GM12878 (cell line): Measurements from ENCODE around the gene SMOC2. TPM values are rescaled to one million over a fixed set of nuclear protein-coding genes. Genes with fewer than 3 reads are reported as not detected.

Experiments
- ATAC-seq: fragments of 200-7000 bp; cut with Tn5 transposase; 3 replicates; pipeline ENCODE4 v1.9.1; 2020; ENCODE audit warnings: mild to moderate bottlenecking, moderate library complexity
- BruUV-seq: library from RNA; stranded (reverse); fragments of 400-500 nt; replicated peaks from 2 replicates; lab custom pipeline; 2021; lab: Mats Ljungman, UMichigan
- CTCF ChIA-PET: fragments of 300-600 bp; sonication (Branson Sonifier 250); formaldehyde crosslinking; extraction: SDS; loops from one replicate; lab custom pipeline; 2021; ENCODE audit warnings: inconsistent platforms; lab: Yijun Ruan, JAX
- POLR2A ChIA-PET: fragments of 350-600 bp; formaldehyde crosslinking; extraction: SDS; loops from one replicate; lab custom pipeline; 2021; ENCODE audit warnings: inconsistent platforms; lab: Charles Lee
- RAD21 ChIA-PET: fragments of 300-600 bp; sonication (Branson Sonifier 250); formaldehyde crosslinking; loops from one replicate; lab custom pipeline; 2023; ENCODE audit warnings: antibody characterized with exemption; ENCODE audit not compliant: unreplicated experiment; lab: Charles Lee
- SMC1A ChIA-PET: fragments of 300-600 bp; sonication (Branson Sonifier 250); formaldehyde crosslinking; loops from one replicate; lab custom pipeline; 2023; ENCODE audit not compliant: unreplicated experiment, uncharacterized antibody; lab: Charles Lee
- DNase-seq: peaks from one replicate; pipeline ENCODE4 v3.0.0-alpha.2; 2011; ENCODE audit warnings: low read depth, low spot score
- FAIRE-seq: peaks from 3 replicates; lab custom pipeline; 2011; peaks lifted over from hg19 to GRCh38; lab: Jason Lieb, UNC
- H2AFZ ChIP-seq: 2 replicates; pipeline ENCODE4 v1.6.0; 2011; ENCODE audit warnings: low read depth, low read length, control low read depth; ENCODE audit not compliant: control insufficient read depth
- H3K27ac ChIP-seq: 2 replicates; pipeline ENCODE4 v1.5.1; 2011; ENCODE audit warnings: control low read depth; ENCODE audit not compliant: control insufficient read depth, insufficient read depth
- H3K27me3 ChIP-seq, 2 experiments: replicated peaks in 1 of 2; 2 replicates each; pipeline versions ENCODE4 v1.6.0 to v1.6.1; 2011; ENCODE audit warnings: low read length in 1 of 2; ENCODE audit not compliant: control insufficient read depth in 2 of 2, insufficient read depth in 2 of 2
- H3K36me3 ChIP-seq, 2 experiments: 2 replicates each; pipeline ENCODE4 v1.5.1; 2011; ENCODE audit warnings: low read length in 1 of 2; ENCODE audit not compliant: control insufficient read depth in 2 of 2, insufficient read depth in 2 of 2
- H3K4me1 ChIP-seq: 2 replicates; pipeline ENCODE4 v1.6.1; 2011; ENCODE audit warnings: mild to moderate bottlenecking, low read length, moderate library complexity, mixed read lengths; ENCODE audit not compliant: control insufficient read depth, insufficient read depth
- H3K4me2 ChIP-seq: 2 replicates; pipeline ENCODE4 v1.6.0; 2011; ENCODE audit warnings: control low read depth; ENCODE audit not compliant: control insufficient read depth, insufficient read depth
- H3K4me3 ChIP-seq: fragments of 200-600 bp; sonication (generic); 2 replicates; pipeline ENCODE4 v1.5.1; 2016
- H3K79me2 ChIP-seq: 2 replicates; pipeline ENCODE4 v1.6.0; 2011; ENCODE audit warnings: low read length; ENCODE audit not compliant: control insufficient read depth, insufficient read depth
- H3K9ac ChIP-seq: 2 replicates; pipeline ENCODE4 v1.8.0; 2011; ENCODE audit warnings: low read length, control low read depth, mixed read lengths; ENCODE audit not compliant: control insufficient read depth, insufficient read depth
- H3K9me3 ChIP-seq: replicated peaks from 3 replicates; pipeline ENCODE4 v1.5.1; 2011; ENCODE audit warnings: mild to moderate bottlenecking, low read length; ENCODE audit not compliant: control insufficient read depth, insufficient read depth
- H4K20me1 ChIP-seq: 2 replicates; pipeline ENCODE4 v1.6.0; 2011; ENCODE audit not compliant: control insufficient read depth, insufficient read depth
- CBX3 ChIP-seq: fragments of 200-600 bp; sonication (generic); IDR thresholded peaks from 2 replicates; pipeline ENCODE4 v1.6.1; 2016; ENCODE audit warnings: low read depth, borderline replicate concordance
- CREM ChIP-seq: IDR thresholded peaks from 2 replicates; pipeline ENCODE4 v1.6.1; 2014; ENCODE audit warnings: antibody characterized with exemption, low read depth
- FOS ChIP-seq: IDR thresholded peaks from 3 replicates; pipeline ENCODE4 v1.6.1; 2011; ENCODE audit warnings: borderline replicate concordance; ENCODE audit not compliant: insufficient read length; ENCODE audit errors: extremely low read depth
- HDGF ChIP-seq: fragments of 450-650 bp; IDR thresholded peaks from 2 replicates; pipeline ENCODE4 v1.6.1; 2016; ENCODE audit warnings: antibody characterized with exemption
- KAT2A ChIP-seq: conservative IDR thresholded peaks from 2 replicates; pipeline ENCODE4 v1.6.1; 2011; ENCODE audit warnings: low read depth, low read length; ENCODE audit not compliant: control insufficient read depth
- MEF2B ChIP-seq: fragments of 450-650 bp; IDR thresholded peaks from 2 replicates; pipeline ENCODE4 v1.6.1; 2018; ENCODE audit warnings: mild to moderate bottlenecking, moderate library complexity; ENCODE audit not compliant: partially characterized antibody, poor library complexity, severe bottlenecking
- NR2C1 ChIP-seq: fragments of 450-650 bp; IDR thresholded peaks from 2 replicates; pipeline ENCODE4 v1.6.1; 2017; ENCODE audit warnings: antibody characterized with exemption, mild to moderate bottlenecking, moderate library complexity
- RFX5 ChIP-seq: IDR thresholded peaks from 2 replicates; pipeline ENCODE4 v1.6.1; 2011; ENCODE audit warnings: low read depth, low read length, improper control_type of control experiment
- SREBF1 ChIP-seq: IDR thresholded peaks from 2 replicates; pipeline ENCODE4 v1.6.1; 2012; ENCODE audit warnings: mild to moderate bottlenecking, low read length
- YY1 ChIP-seq: IDR thresholded peaks from 2 replicates; pipeline ENCODE4 v1.6.1; 2011; ENCODE audit warnings: low read depth, mild to moderate bottlenecking, low read length
- ZNF384 ChIP-seq: IDR thresholded peaks from 2 replicates; pipeline ENCODE4 v1.6.1; 2012; ENCODE audit warnings: low read depth, mild to moderate bottlenecking, low read length, improper control_type of control experiment, borderline replicate concordance
- ZZZ3 ChIP-seq: IDR thresholded peaks from 2 replicates; pipeline ENCODE4 v1.6.1; 2011; ENCODE audit warnings: low read depth; ENCODE audit not compliant: control insufficient read depth, insufficient read length
- WGBS: methylation state at CpG from one replicate; pipeline ENCODE4 v1.1.6; 2016; ENCODE audit warnings: low lambda C conversion rate; ENCODE audit not compliant: insufficient replicate concordance, insufficient coverage; ENCODE audit errors: missing lambda C conversion rate; 5-methylcytosine and 5-hydroxymethylcytosine counted together
- in situ Hi-C: fragments of 300-500 bp; cut with MboI; formaldehyde crosslinking; loops from 9 replicates; pipeline ENCODE4 v1.14.3; 2018; ENCODE audit warnings: mixed read lengths
- intact Hi-C: fragments of 100-400 bp; cut with micrococcal nuclease; formaldehyde crosslinking; loops from one replicate; pipeline ENCODE4 v1.14.2; 2022; ENCODE audit not compliant: unreplicated experiment
- polyA plus RNA-seq, 11 experiments: library from polyadenylated mRNA; depleted of rRNA in 4 of 11; unstranded in 6 of 11; stranded (reverse) in 5 of 11; fragments of >200 nt; fragmentation: Nextera tagmentation in 4 of 11; fragmentation: Illumina TruSeq in 1 of 11; extraction: Ambion mirVana in 4 of 11; extraction: Trizol in 1 of 11; gene quantifications; 1 replicate in 1 of 11; 2 replicates in 10 of 11; pipeline versions ENCODE4 v1.2.1 to v1.2.3, GENCODE V29; 2011 to 2016; ENCODE audit warnings: inconsistent platforms in 2 of 11, missing spikeins in 2 of 11, low read depth in 1 of 11
- total RNA-seq, 4 experiments: library from RNA; depleted of rRNA in 3 of 4; stranded (reverse); fragments of >200 nt in 3 of 4; fragmentation: Illumina TruSeq in 1 of 4; extraction: Trizol in 1 of 4; gene quantifications; 2 replicates each; pipeline versions ENCODE4 v1.2.1 to v1.2.3, GENCODE V29; 2013 to 2021
- TF ChIP-seq, protein P1 (sequence below): fragments of 450-650 bp; formaldehyde crosslinking; IDR thresholded peaks from 2 replicates; pipeline ENCODE4 v1.4.0; 2022; ENCODE audit warnings: mild to moderate bottlenecking, moderate library complexity

SMOC2 gene
- total and polyA plus RNA-seq, 10 of the 15 experiments (the other 5 are each of a cell fraction or from before 2014, with no cell fraction given), result 0.10 to 0.12 TPM; not detected in 8

DNA sequence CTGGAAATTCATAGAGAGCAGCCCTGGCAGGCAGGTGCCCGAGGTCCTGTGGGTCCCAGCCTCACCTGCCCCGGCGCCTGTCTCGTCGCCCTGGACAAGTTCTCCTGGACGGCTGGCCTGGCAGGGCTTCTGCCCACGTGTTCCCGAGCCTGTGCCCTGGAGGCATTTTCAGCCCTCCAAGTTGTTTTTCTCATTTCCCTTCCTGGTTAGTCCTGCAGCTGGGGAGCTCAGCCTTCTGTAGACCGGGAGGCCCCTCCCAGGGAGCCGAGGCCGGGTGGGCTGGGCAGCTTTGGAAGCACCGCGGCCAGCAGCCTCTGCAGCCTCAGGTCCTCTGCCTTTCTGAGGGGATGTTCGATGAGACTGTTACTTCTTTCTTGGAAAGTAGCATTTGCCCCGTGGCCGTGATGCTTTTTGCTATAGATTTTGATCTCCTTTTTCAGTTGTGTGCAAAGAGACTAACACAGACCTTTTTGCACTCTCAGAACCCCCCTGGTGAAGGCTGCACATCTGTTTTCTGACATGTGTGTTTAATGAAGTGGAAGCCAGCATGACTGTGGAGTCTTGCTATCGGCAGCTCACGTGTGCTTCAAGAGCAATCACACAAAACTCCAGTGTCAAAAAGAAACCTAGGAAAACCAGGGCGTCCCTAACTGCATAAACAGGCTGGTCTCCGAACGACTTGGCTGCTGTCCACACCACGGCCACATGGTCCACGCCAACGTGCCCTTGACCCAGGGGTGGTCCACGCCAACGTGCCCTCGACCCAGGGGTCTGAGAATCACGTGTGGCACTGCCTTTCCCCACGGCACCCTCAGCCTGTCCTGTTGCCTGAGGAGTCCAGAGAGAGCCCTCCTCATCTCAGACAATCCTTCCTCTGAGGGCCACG, 207.5 kb downstream of the SMOC2 start:
- no peaks in the 10 kb centered on the region for H4K20me1 ChIP-seq
- no peaks in the 10 kb centered on the region for H3K36me3 ChIP-seq
- ChIA-PET SMC1A (no interaction called here), POLR2A (no interaction called here), RAD21 (no interaction called here), CTCF (no interaction called here)
- in situ Hi-C loops (no loop called here), intact Hi-C loops (no loop called here)
- no peak overlapping the region for H2AFZ ChIP-seq
- no peak overlapping the region for H3K4me2 ChIP-seq
- H3K9ac ChIP-seq, result no peak overlapping the region
- DNase-seq (no peak), FAIRE-seq (no peak), ATAC-seq (no peak)
- H3K27ac ChIP-seq, result no peak overlapping the region
- no peak overlapping the region for H3K4me3 ChIP-seq
- WGBS, result 24% methylated on average over 30 of the region's 30 CpGs
- no TSS peak for BruUV-seq
- H3K79me2 ChIP-seq, result no peaks in the 10 kb centered on the region
- no peaks in the 10 kb centered on the region for H3K27me3 ChIP-seq
- TF ChIP-seq ZNF384, result no peak
- TF ChIP-seq SREBF1, result no peak
- no peak for TF ChIP-seq KAT2A
- no peak for TF ChIP-seq CBX3
- no peak for TF ChIP-seq FOS
- TF ChIP-seq, protein P1, sequence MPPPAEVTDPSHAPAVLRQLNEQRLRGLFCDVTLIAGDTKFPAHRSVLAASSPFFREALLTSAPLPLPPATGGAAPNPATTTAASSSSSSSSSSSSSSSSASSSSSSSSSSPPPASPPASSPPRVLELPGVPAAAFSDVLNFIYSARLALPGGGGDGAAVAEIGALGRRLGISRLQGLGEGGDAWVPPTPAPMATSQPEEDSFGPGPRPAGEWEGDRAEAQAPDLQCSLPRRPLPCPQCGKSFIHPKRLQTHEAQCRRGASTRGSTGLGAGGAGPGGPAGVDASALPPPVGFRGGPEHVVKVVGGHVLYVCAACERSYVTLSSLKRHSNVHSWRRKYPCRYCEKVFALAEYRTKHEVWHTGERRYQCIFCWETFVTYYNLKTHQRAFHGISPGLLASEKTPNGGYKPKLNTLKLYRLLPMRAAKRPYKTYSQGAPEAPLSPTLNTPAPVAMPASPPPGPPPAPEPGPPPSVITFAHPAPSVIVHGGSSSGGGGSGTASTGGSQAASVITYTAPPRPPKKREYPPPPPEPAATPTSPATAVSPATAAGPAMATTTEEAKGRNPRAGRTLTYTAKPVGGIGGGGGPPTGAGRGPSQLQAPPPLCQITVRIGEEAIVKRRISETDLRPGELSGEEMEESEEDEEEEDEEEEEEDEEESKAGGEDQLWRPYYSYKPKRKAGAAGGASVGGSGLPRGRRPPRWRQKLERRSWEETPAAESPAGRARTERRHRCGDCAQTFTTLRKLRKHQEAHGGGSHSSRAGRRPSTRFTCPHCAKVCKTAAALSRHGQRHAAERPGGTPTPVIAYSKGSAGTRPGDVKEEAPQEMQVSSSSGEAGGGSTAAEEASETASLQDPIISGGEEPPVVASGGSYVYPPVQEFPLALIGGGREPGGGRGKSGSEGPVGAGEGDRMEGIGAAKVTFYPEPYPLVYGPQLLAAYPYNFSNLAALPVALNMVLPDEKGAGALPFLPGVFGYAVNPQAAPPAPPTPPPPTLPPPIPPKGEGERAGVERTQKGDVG (CRISPR knock-in tag), result no peak
- TF ChIP-seq CREM, result no peak
- TF ChIP-seq ZZZ3, result no peak
- TF ChIP-seq NR2C1, result no peak
- TF ChIP-seq RFX5, result no peak
- no peak for TF ChIP-seq YY1
- TF ChIP-seq HDGF, result no peak
- no peak for TF ChIP-seq MEF2B
- H3K4me1 ChIP-seq, result no peaks in the 10 kb centered on the region
- H3K9me3 ChIP-seq, result no peaks in the 10 kb centered on the region
